Astrocyte (in vitro differentiated cells and primary cell): Measurements from ENCODE around the gene ACTRT2. TPM values are rescaled to one million over a fixed set of nuclear protein-coding genes. Genes with fewer than 3 reads are reported as not detected.

Experiments used
- DNase-seq: peaks from one replicate; pipeline ENCODE4 v3.0.0-alpha.2; 2010; ENCODE audit warnings: low read depth
- FAIRE-seq: peaks from 2 replicates; lab custom pipeline; 2011; peaks lifted over from hg19 to GRCh38; lab: Jason Lieb, UNC
- H2AFZ ChIP-seq: 2 replicates; pipeline ENCODE4 v1.6.0; 2012; ENCODE audit warnings: low read depth, low read length, inconsistent platforms
- H3K27ac ChIP-seq: 2 replicates; pipeline ENCODE4 v1.5.1; 2011; ENCODE audit warnings: low read depth, low read length, inconsistent platforms
- H3K27me3 ChIP-seq: 2 replicates; pipeline ENCODE4 v1.6.0; 2011; ENCODE audit warnings: low read length, inconsistent platforms; ENCODE audit not compliant: insufficient read depth
- H3K36me3 ChIP-seq: 2 replicates; pipeline ENCODE4 v1.5.1; 2011; ENCODE audit warnings: low read length, inconsistent platforms; ENCODE audit not compliant: insufficient read depth
- H3K4me1 ChIP-seq: 2 replicates; pipeline ENCODE4 v1.5.1; 2011; ENCODE audit warnings: low read length, inconsistent platforms; ENCODE audit not compliant: insufficient read depth
- H3K4me2 ChIP-seq: 2 replicates; pipeline ENCODE4 v1.6.0; 2012; ENCODE audit warnings: low read length, inconsistent platforms
- H3K4me3 ChIP-seq: 2 replicates; pipeline ENCODE4 v1.5.1; 2011; ENCODE audit warnings: low read depth, mild to moderate bottlenecking, low read length, inconsistent platforms; ENCODE audit not compliant: insufficient read depth
- H3K79me2 ChIP-seq: 2 replicates; pipeline ENCODE4 v1.6.0; 2012; ENCODE audit warnings: mild to moderate bottlenecking, low read length, inconsistent platforms; ENCODE audit not compliant: insufficient read depth
- H3K9ac ChIP-seq: 2 replicates; pipeline ENCODE4 v1.6.0; 2012; ENCODE audit warnings: mild to moderate bottlenecking, low read length, inconsistent platforms
- H3K9me3 ChIP-seq: 2 replicates; pipeline ENCODE4 v1.5.1; 2012; ENCODE audit warnings: low read depth, mild to moderate bottlenecking, low read length, inconsistent platforms; ENCODE audit not compliant: insufficient read depth
- H4K20me1 ChIP-seq: 2 replicates; pipeline ENCODE4 v1.6.0; 2012; ENCODE audit warnings: low read length, inconsistent platforms; ENCODE audit not compliant: insufficient read depth
- H3K27ac Mint-ChIP-seq: one replicate; pipeline ENCODE4 v1.8.0; 2021; ENCODE audit warnings: mild to moderate bottlenecking, mixed read lengths; ENCODE audit not compliant: unreplicated experiment
- H3K27me3 Mint-ChIP-seq: one replicate; pipeline ENCODE4 v1.8.0; 2021; ENCODE audit warnings: low read depth, mixed read lengths; ENCODE audit not compliant: unreplicated experiment
- H3K36me3 Mint-ChIP-seq: one replicate; pipeline ENCODE4 v1.8.0; 2021; ENCODE audit warnings: low read depth, mixed read lengths; ENCODE audit not compliant: unreplicated experiment
- H3K4me1 Mint-ChIP-seq: one replicate; pipeline ENCODE4 v1.8.0; 2021; ENCODE audit warnings: low read depth, mixed read lengths; ENCODE audit not compliant: unreplicated experiment
- H3K4me3 Mint-ChIP-seq: one replicate; pipeline ENCODE4 v1.8.0; 2021; ENCODE audit warnings: mild to moderate bottlenecking, moderate library complexity, mixed read lengths; ENCODE audit not compliant: unreplicated experiment
- H3K9me3 Mint-ChIP-seq: one replicate; pipeline ENCODE4 v1.8.0; 2021; ENCODE audit warnings: mild to moderate bottlenecking, mixed read lengths; ENCODE audit not compliant: unreplicated experiment
- CTCF ChIP-seq: IDR thresholded peaks from 2 replicates; pipeline ENCODE4 v1.5.1; 2011; ENCODE audit warnings: low read depth, mild to moderate bottlenecking, inconsistent platforms, low read length, moderate library complexity; ENCODE audit not compliant: insufficient read depth
- EZH2 ChIP-seq: IDR thresholded peaks from 2 replicates; pipeline ENCODE4 v1.6.1; 2012; ENCODE audit warnings: mild to moderate bottlenecking, low read length, inconsistent platforms; ENCODE audit not compliant: insufficient read depth
- total RNA-seq: library from RNA; stranded (reverse); gene quantifications from 2 replicates; pipeline ENCODE4 v1.2.1, GENCODE V29; 2021

The ACTRT2 gene
- total RNA-seq, 1 donor from 2014 or later = not detected

GRCh38 chr1:3066250-3066711 lies 45.0 kb downstream of the ACTRT2 start:
- Mint-ChIP-seq H3K9me3 (no peaks in the 10 kb centered on the region), H3K4me3 (peak overlapping the region; percentile 50)
- H3K9ac ChIP-seq = no peak overlapping the region

GRCh38 chr1:3066826-3067225 lies 45.6 kb downstream of the ACTRT2 start:
- Mint-ChIP-seq H3K4me1 (no peaks in the 10 kb centered on the region), H3K36me3 (no peaks in the 10 kb centered on the region), H3K4me3 (no peak overlapping the region), H3K27ac (no peak overlapping the region), H3K9me3 (no peaks in the 10 kb centered on the region), H3K27me3 (peaks cover 43% of the 10 kb centered on the region)
- Histone ChIP-seq H3K27me3 (peaks cover 20% of the 10 kb centered on the region), H2AFZ (no peak overlapping the region), H3K36me3 (no peaks in the 10 kb centered on the region), H3K4me2 (peak overlapping the region; percentile 83), H3K9me3 (no peaks in the 10 kb centered on the region), H3K4me3 (no peak overlapping the region), H3K9ac (no peak overlapping the region), H3K4me1 (peaks cover 10% of the 10 kb centered on the region), H3K79me2 (peaks cover 24% of the 10 kb centered on the region), H4K20me1 (peaks cover 26% of the 10 kb centered on the region), H3K27ac (no peak overlapping the region)
- DNase-seq = no peak
- FAIRE-seq = no peak
- TF ChIP-seq CTCF (no peak), EZH2 (no peak)

More at GRCh38 chr1:3066250-3066711, 45.0 kb downstream of the ACTRT2 start:
- Mint-ChIP-seq H3K27ac (no peak overlapping the region), H3K27me3 (peaks cover 39% of the 10 kb centered on the region), H3K4me1 (no peaks in the 10 kb centered on the region), H3K36me3 (no peaks in the 10 kb centered on the region)
- peak; percentile 6 for TF ChIP-seq CTCF
- no peak for TF ChIP-seq EZH2
- Histone ChIP-seq H3K9me3 (no peaks in the 10 kb centered on the region), H2AFZ (no peak overlapping the region), H3K4me2 (peak overlapping the region; percentile 83), H3K79me2 (peaks cover 19% of the 10 kb centered on the region), H3K27ac (no peak overlapping the region), H3K4me3 (no peak overlapping the region), H3K4me1 (peaks cover 5% of the 10 kb centered on the region), H3K27me3 (peaks cover 20% of the 10 kb centered on the region), H3K36me3 (no peaks in the 10 kb centered on the region), H4K20me1 (peaks cover 23% of the 10 kb centered on the region)
- FAIRE-seq (no peak), DNase-seq (no peak)

- H3K9ac ChIP-seq = no peak overlapping the region
- H3K27me3 Mint-ChIP-seq = peaks cover 46% of the 10 kb centered on the region
- no peak overlapping the region for H3K4me3 Mint-ChIP-seq
- H3K9me3 ChIP-seq = no peaks in the 10 kb centered on the region
- no peak overlapping the region for H3K27ac Mint-ChIP-seq
- TF ChIP-seq CTCF (no peak), EZH2 (no peak)
- peaks cover 14% of the 10 kb centered on the region for H3K4me1 ChIP-seq
- H3K4me1 Mint-ChIP-seq = no peaks in the 10 kb centered on the region
- H3K27me3 ChIP-seq = peaks cover 19% of the 10 kb centered on the region
- H4K20me1 ChIP-seq = peaks cover 31% of the 10 kb centered on the region
- no peak overlapping the region for H3K4me3 ChIP-seq
- FAIRE-seq (no peak), DNase-seq (no peak)
- H3K36me3 ChIP-seq = no peaks in the 10 kb centered on the region
- H3K36me3 Mint-ChIP-seq = no peaks in the 10 kb centered on the region
- no peaks in the 10 kb centered on the region for H3K9me3 Mint-ChIP-seq
- no peak overlapping the region for H3K27ac ChIP-seq
- peaks cover 29% of the 10 kb centered on the region for H3K79me2 ChIP-seq
- no peak overlapping the region for H2AFZ ChIP-seq
- peak overlapping the region; percentile 83 for H3K4me2 ChIP-seq
Measured at GRCh38 chr1:3067301-3067670, 46.0 kb downstream of the ACTRT2 start.
